Subcutaneous adipose tissue (tissue), 4 donors: ENCODE data around the gene CEACAM4. TPM values are rescaled to one million over a fixed set of nuclear protein-coding genes. Genes with fewer than 3 reads are reported as not detected.

ENCODE experiments used
- total RNA-seq, 4 donors: library from RNA; depleted of rRNA; stranded (reverse); fragments of >200 nt; gene quantifications; one replicate each; pipeline ENCODE4 v1.1.0, GENCODE V29; 2016
- TF ChIP-seq, protein P1 (sequence below): fragments of 450-650 bp; IDR thresholded peaks from one replicate; pipeline ENCODE4 v1.5.1; 2016; ENCODE audit warnings: low read depth, mild to moderate bottlenecking, control low read depth, antibody characterized with exemption, moderate library complexity

The CEACAM4 gene
- total RNA-seq, 4 donors from 2014 or later: 1.9 to 3.6 (median 2.6) TPM; not detected in 1

DNA sequence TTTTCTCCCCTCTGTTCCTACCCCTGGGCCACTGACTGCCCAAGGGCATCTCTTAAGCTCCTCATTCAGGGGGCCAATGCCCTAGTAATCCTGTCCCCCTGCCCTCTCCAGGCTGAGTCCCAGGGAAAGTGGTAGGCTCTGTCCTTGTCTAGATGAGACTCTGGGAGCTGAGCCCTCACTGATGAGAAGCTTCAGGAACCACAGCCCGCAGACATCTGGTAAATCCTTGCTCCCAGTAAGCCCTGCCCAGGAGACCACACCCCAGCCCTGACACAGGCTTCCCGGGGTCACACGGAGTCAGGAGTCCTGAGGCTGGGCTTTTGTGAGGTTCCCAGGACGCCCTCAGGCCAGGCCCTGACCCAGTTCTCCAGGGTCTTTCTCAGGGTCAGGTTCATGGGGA, 1.9 kb downstream of the CEACAM4 start:
- TF ChIP-seq, protein P1, sequence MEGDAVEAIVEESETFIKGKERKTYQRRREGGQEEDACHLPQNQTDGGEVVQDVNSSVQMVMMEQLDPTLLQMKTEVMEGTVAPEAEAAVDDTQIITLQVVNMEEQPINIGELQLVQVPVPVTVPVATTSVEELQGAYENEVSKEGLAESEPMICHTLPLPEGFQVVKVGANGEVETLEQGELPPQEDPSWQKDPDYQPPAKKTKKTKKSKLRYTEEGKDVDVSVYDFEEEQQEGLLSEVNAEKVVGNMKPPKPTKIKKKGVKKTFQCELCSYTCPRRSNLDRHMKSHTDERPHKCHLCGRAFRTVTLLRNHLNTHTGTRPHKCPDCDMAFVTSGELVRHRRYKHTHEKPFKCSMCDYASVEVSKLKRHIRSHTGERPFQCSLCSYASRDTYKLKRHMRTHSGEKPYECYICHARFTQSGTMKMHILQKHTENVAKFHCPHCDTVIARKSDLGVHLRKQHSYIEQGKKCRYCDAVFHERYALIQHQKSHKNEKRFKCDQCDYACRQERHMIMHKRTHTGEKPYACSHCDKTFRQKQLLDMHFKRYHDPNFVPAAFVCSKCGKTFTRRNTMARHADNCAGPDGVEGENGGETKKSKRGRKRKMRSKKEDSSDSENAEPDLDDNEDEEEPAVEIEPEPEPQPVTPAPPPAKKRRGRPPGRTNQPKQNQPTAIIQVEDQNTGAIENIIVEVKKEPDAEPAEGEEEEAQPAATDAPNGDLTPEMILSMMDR: no peak

DNA sequence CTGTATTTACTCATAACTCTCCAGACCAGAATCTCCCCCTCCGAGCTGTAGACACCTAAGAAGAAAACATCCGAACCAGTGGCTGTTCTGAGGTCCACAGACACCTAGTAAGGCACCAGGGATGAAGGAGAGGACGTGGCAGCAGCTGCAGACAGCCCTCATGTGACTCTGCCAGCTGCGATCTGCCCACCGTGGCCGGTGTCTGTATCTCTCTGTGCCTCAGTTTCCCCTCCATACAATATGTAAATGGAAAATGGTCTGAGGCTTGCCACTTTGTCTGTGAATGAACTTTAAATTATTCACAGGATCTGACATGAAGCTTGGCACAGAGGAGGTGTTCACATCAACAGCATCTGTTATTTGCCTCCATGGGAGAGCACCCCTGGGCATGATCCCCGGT, 2.4 kb downstream of the CEACAM4 start:
- TF ChIP-seq, protein P1: no peak

DNA sequence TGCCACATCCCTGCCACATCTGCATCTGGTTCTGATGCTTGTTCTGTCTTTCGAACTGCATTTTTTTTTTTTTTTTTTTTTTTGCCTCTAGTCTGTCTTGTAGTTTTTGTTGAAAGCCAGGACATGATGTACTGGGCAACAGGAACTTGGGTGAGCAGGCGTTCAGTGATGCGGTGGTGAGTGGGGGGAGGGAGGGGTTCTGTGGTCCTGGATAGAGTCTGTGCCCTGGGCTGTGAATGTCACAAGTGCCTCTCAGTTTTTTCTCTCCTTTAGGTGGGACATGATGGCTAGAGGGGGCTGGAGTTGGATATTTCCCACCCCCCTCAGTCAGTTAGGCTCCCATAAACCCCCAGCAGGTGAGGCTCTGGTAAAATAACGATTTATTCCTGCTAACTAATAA, 3.5 kb downstream of the CEACAM4 start:
- TF ChIP-seq, protein P1: no peak

DNA sequence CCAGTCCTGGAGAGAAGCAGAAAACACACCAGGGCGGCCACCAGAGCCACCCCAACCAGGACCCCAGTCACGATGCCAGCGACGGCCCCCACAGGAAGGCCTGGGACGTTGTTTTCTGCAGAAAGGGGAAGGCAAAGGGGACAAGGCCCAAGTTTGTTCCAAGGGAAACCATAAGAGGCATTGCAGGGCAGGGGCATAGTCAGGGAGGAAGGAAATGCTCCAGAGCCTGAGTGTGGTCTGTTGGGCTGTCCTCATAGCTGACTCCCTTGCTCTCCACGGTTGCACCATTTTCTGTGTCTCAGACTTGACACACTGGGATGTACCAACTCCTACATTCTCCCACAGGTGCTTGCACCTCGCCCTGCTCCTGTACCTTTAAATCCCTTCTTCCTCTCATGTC, 5.2 kb downstream of the CEACAM4 start:
- TF ChIP-seq, protein P1: no peak

GRCh38 chr19:41621226-41621625, 5.6 kb downstream of the CEACAM4 start:
- TF ChIP-seq, protein P1: no peak

GRCh38 chr19:41620171-41620570, 6.7 kb downstream of the CEACAM4 start:
- TF ChIP-seq, protein P1: no peak

- TF ChIP-seq, protein P1: no peak
Observed at GRCh38 chr19:41619018-41619556, 7.8 kb downstream of the CEACAM4 start.
